Liver (tissue), 9 donors: ENCODE data around the gene SURF2. TPM values are rescaled to one million over a fixed set of nuclear protein-coding genes. Genes with fewer than 3 reads are reported as not detected.

ENCODE experiments used
- DNase-seq: peaks from one replicate; pipeline ENCODE4 v3.0.0-alpha.2; 2017; ENCODE audit warnings: low spot score
- H3K27ac ChIP-seq, 2 donors: one replicate each; pipeline ENCODE4 v1.7.0; 2013; ENCODE audit warnings: inconsistent platforms in 2 of 2, low read length in 2 of 2, control low read depth in 1 of 2, low read depth in 1 of 2, mild to moderate bottlenecking in 1 of 2
- H3K27me3 ChIP-seq, 4 donors: one replicate each; pipeline versions ENCODE4 v1.6.1 to v1.7.0; 2013; ENCODE audit warnings: low read length in 3 of 4, inconsistent platforms in 1 of 4, mild to moderate bottlenecking in 1 of 4, moderate library complexity in 1 of 4; ENCODE audit not compliant: control insufficient read depth in 4 of 4, insufficient read depth in 4 of 4
- H3K36me3 ChIP-seq, 4 donors: one replicate each; pipeline versions ENCODE4 v1.6.1 to v1.7.0; 2013; ENCODE audit warnings: low read length in 3 of 4, mild to moderate bottlenecking in 3 of 4, low read depth in 1 of 4, moderate library complexity in 1 of 4; ENCODE audit not compliant: control insufficient read depth in 4 of 4, insufficient read depth in 3 of 4
- H3K4me1 ChIP-seq, 4 donors: one replicate each; pipeline versions ENCODE4 v1.6.1 to v1.7.0; 2013; ENCODE audit warnings: low read length in 3 of 4, mild to moderate bottlenecking in 3 of 4, moderate library complexity in 1 of 4; ENCODE audit not compliant: control insufficient read depth in 4 of 4, insufficient read depth in 4 of 4
- H3K4me3 ChIP-seq, 3 donors: one replicate each; pipeline versions ENCODE4 v1.6.1 to v1.7.0; 2013; ENCODE audit warnings: low read length in 3 of 3, control low read depth in 1 of 3, low read depth in 1 of 3, mild to moderate bottlenecking in 1 of 3
- H3K9ac ChIP-seq, 2 donors: one replicate each; pipeline ENCODE4 v1.7.0; 2013; ENCODE audit warnings: low read length in 2 of 2, mild to moderate bottlenecking in 2 of 2, moderate library complexity in 2 of 2, control low read depth in 1 of 2, low read depth in 1 of 2
- H3K9me3 ChIP-seq, 4 donors: one replicate each; pipeline versions ENCODE4 v1.6.1 to v1.7.0; 2013; ENCODE audit warnings: low read length in 3 of 4; ENCODE audit not compliant: control insufficient read depth in 4 of 4
- ATF3 ChIP-seq: IDR thresholded peaks from 2 replicates; pipeline ENCODE4 v1.6.1; 2016; ENCODE audit warnings: antibody characterized with exemption
- EGR1 ChIP-seq, 2 donors: IDR thresholded peaks; 2 replicates each; pipeline ENCODE4 v1.6.1; 2016 to 2018; ENCODE audit warnings: antibody characterized with exemption in 2 of 2, low read depth in 2 of 2
- FOXA1 ChIP-seq: IDR thresholded peaks from 2 replicates; pipeline ENCODE4 v1.6.1; 2016; ENCODE audit warnings: antibody characterized with exemption
- FOXA2 ChIP-seq: IDR thresholded peaks from 2 replicates; pipeline ENCODE4 v1.6.1; 2016; ENCODE audit warnings: antibody characterized with exemption
- GABPA ChIP-seq, 2 donors: IDR thresholded peaks in 1 of 2; conservative IDR thresholded peaks in 1 of 2; 2 replicates each; pipeline ENCODE4 v1.6.1; 2016; ENCODE audit warnings: antibody characterized with exemption in 2 of 2, mild to moderate bottlenecking in 1 of 2, moderate library complexity in 1 of 2
- HNF4A ChIP-seq, 2 donors: conservative IDR thresholded peaks; 2 replicates each; pipeline ENCODE4 v1.6.1; 2016; ENCODE audit warnings: antibody characterized with exemption in 2 of 2, mild to moderate bottlenecking in 2 of 2
- HNF4G ChIP-seq: IDR thresholded peaks from 2 replicates; pipeline ENCODE4 v1.6.1; 2016; ENCODE audit warnings: antibody characterized with exemption
- JUND ChIP-seq, 2 donors: IDR thresholded peaks; 2 replicates each; pipeline ENCODE4 v1.6.1; 2016; ENCODE audit warnings: antibody characterized with exemption in 2 of 2
- MAX ChIP-seq: IDR thresholded peaks from 2 replicates; pipeline ENCODE4 v1.6.1; 2016; ENCODE audit warnings: antibody characterized with exemption
- NR2F2 ChIP-seq: IDR thresholded peaks from 2 replicates; pipeline ENCODE4 v1.6.1; 2016; ENCODE audit warnings: antibody characterized with exemption
- RAD21 ChIP-seq, 2 donors: IDR thresholded peaks; 2 replicates each; pipeline ENCODE4 v1.6.1; 2016; ENCODE audit warnings: antibody characterized with exemption in 2 of 2, mild to moderate bottlenecking in 2 of 2
- REST ChIP-seq: IDR thresholded peaks from 2 replicates; pipeline ENCODE4 v1.6.1; 2016; ENCODE audit warnings: antibody characterized with exemption, mild to moderate bottlenecking
- RXRA ChIP-seq, 2 donors: IDR thresholded peaks; 2 replicates each; pipeline ENCODE4 v1.6.1; 2017 to 2018; ENCODE audit warnings: antibody characterized with exemption in 2 of 2, mild to moderate bottlenecking in 1 of 2
- SP1 ChIP-seq: IDR thresholded peaks from 2 replicates; pipeline ENCODE4 v1.6.1; 2018; ENCODE audit warnings: antibody characterized with exemption, mild to moderate bottlenecking
- TAF1 ChIP-seq: conservative IDR thresholded peaks from 2 replicates; pipeline ENCODE4 v1.6.1; 2016; ENCODE audit warnings: antibody characterized with exemption, mild to moderate bottlenecking
- YY1 ChIP-seq: IDR thresholded peaks from 2 replicates; pipeline ENCODE4 v1.6.1; 2016; ENCODE audit warnings: antibody characterized with exemption, mild to moderate bottlenecking
- ZBTB33 ChIP-seq: IDR thresholded peaks from 2 replicates; pipeline ENCODE4 v1.6.1; 2016; ENCODE audit warnings: antibody characterized with exemption
- WGBS: extraction: QIAGEN DNeasy Blood & Tissue Kit; methylation state at CpG from one replicate; pipeline ENCODE4 v1.1.7; 2013; 5-methylcytosine and 5-hydroxymethylcytosine counted together
- polyA plus RNA-seq, 2 donors: library from polyadenylated mRNA; stranded (reverse) in 1 of 2; unstranded in 1 of 2; fragments of 200-250 nt in 1 of 2; fragments of >200 nt in 1 of 2; fragmentation: Nextera tagmentation in 1 of 2; extraction: Ambion mirVana in 1 of 2; gene quantifications; one replicate each; pipeline versions ENCODE4 v1.2.1 to v1.2.3, GENCODE V29; 2013 to 2015
- total RNA-seq, 2 donors: library from RNA; depleted of rRNA; stranded (reverse); fragments of >200 nt; gene quantifications; one replicate each; pipeline ENCODE4 v1.2.3, GENCODE V29; 2014
- TF ChIP-seq, protein P1 (sequence below): fragments of 150-350 bp; IDR thresholded peaks from 2 replicates; pipeline ENCODE4 v1.5.1; 2017; ENCODE audit warnings: improper control_type of control experiment, low read depth, low read length; ENCODE audit not compliant: missing input control
- donor health status: healthy.
- donor health status: healthy.
- donor health status: healthy.
- donor health status: healthy.
- donor health status: healthy.

Gene SURF2
- total and polyA plus RNA-seq, 4 donors: 6.0 to 15.8 (median 13.7) TPM

GRCh38 chr9:133404454-133405002, 48.2 kb downstream of the SURF2 start:
- Histone ChIP-seq H3K27me3 (no peaks in the 10 kb centered on the region), H3K9me3 (no peaks in the 10 kb centered on the region), H3K9ac (no peak overlapping the region), H3K4me1 (peaks cover 0 to 17% (median 9%) of the 10 kb centered on the region in 4 donors), H3K4me3 (no peak overlapping the region), H3K36me3 (peaks cover 3 to 20% (median 6%) of the 10 kb centered on the region in 4 donors), H3K27ac (no peak overlapping the region)
- TF ChIP-seq GABPA (IDR thresholded peaks at IDR 0.05 in 1 of 2, conservative IDR thresholded peaks at IDR 0.05 in 1 of 2) (no peak), TAF1 (no peak), MAX (no peak), RAD21 (IDR thresholded peaks at IDR 0.05) (no peak), ATF3 (no peak), FOXA2 (no peak), YY1 (no peak), SP1 (no peak), ZBTB33 (no peak), HNF4A (conservative IDR thresholded peaks at IDR 0.05) (no peak), FOXA1 (no peak), JUND (IDR thresholded peaks at IDR 0.05) (no peak), EGR1 (IDR thresholded peaks at IDR 0.05; ENCODE audit: low read depth in 2 of 2) (no peak), RXRA (IDR thresholded peaks at IDR 0.05) (no peak), REST (no peak), NR2F2 (no peak), HNF4G (no peak)
- TF ChIP-seq, protein P1, sequence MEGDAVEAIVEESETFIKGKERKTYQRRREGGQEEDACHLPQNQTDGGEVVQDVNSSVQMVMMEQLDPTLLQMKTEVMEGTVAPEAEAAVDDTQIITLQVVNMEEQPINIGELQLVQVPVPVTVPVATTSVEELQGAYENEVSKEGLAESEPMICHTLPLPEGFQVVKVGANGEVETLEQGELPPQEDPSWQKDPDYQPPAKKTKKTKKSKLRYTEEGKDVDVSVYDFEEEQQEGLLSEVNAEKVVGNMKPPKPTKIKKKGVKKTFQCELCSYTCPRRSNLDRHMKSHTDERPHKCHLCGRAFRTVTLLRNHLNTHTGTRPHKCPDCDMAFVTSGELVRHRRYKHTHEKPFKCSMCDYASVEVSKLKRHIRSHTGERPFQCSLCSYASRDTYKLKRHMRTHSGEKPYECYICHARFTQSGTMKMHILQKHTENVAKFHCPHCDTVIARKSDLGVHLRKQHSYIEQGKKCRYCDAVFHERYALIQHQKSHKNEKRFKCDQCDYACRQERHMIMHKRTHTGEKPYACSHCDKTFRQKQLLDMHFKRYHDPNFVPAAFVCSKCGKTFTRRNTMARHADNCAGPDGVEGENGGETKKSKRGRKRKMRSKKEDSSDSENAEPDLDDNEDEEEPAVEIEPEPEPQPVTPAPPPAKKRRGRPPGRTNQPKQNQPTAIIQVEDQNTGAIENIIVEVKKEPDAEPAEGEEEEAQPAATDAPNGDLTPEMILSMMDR: no peak
- 87% methylated on average over 12 of the region's 12 CpGs for WGBS
- no peak for DNase-seq
